Karpas-422 (cell line): ENCODE measurements around the gene VSTM4. TPM values are rescaled to one million over a fixed set of nuclear protein-coding genes. Genes with fewer than 3 reads are reported as not detected.

Experiments used
- DNase-seq: peaks from one replicate; pipeline ENCODE4 v3.0.0-alpha.2; 2015
- H2AFZ ChIP-seq: fragments of 200-600 bp; sonication (generic); 2 replicates; pipeline ENCODE4 v1.6.1; 2014; ENCODE audit warnings: antibody characterized with exemption, low read length, mixed read lengths
- H3K27ac ChIP-seq: fragments of 200-600 bp; sonication (generic); 2 replicates; pipeline ENCODE4 v1.5.1; 2014; ENCODE audit warnings: mild to moderate bottlenecking, low read length, moderate library complexity
- H3K27me3 ChIP-seq: fragments of 200-600 bp; sonication (generic); 2 replicates; pipeline ENCODE4 v1.6.1; 2014; ENCODE audit warnings: low read length, mixed read lengths
- H3K36me3 ChIP-seq: fragments of 200-600 bp; sonication (generic); 2 replicates; pipeline ENCODE4 v1.6.1; 2014; ENCODE audit warnings: low read length, mixed read lengths; ENCODE audit not compliant: insufficient read depth
- H3K4me1 ChIP-seq: fragments of 200-600 bp; sonication (generic); 2 replicates; pipeline ENCODE4 v1.6.1; 2014; ENCODE audit warnings: mild to moderate bottlenecking, low read length, mixed read lengths
- H3K4me2 ChIP-seq: fragments of 200-600 bp; sonication (generic); 2 replicates; pipeline ENCODE4 v1.6.1; 2014; ENCODE audit warnings: low read length, low read depth, mild to moderate bottlenecking; ENCODE audit not compliant: poor library complexity, severe bottlenecking
- H3K4me3 ChIP-seq: fragments of 200-600 bp; sonication (generic); 2 replicates; pipeline ENCODE4 v1.5.1; 2014; ENCODE audit warnings: mild to moderate bottlenecking, antibody characterized with exemption, low read length, mixed read lengths
- H3K79me2 ChIP-seq: fragments of 200-600 bp; sonication (generic); 2 replicates; pipeline ENCODE4 v1.6.1; 2014; ENCODE audit warnings: mild to moderate bottlenecking, low read length, mixed read lengths
- H3K9ac ChIP-seq: fragments of 200-600 bp; sonication (generic); 2 replicates; pipeline ENCODE4 v1.6.0; 2014; ENCODE audit warnings: low read length
- H3K9me2 ChIP-seq: fragments of 200-600 bp; sonication (generic), shearing (Covaris generic); replicated peaks from 2 replicates; pipeline ENCODE4 v1.6.0; 2014; ENCODE audit warnings: mild to moderate bottlenecking, low read length, moderate library complexity; ENCODE audit not compliant: insufficient read depth
- H3K9me3 ChIP-seq: fragments of 300-700, 200-600 bp; sonication (generic); 2 replicates; pipeline ENCODE4 v1.6.1; 2014; ENCODE audit warnings: low read length, mixed read lengths
- H4K20me1 ChIP-seq: fragments of 200-600 bp; sonication (generic); 2 replicates; pipeline ENCODE4 v1.6.1; 2014; ENCODE audit warnings: mild to moderate bottlenecking, antibody characterized with exemption, low read length, low read depth; ENCODE audit not compliant: insufficient read depth
- total RNA-seq: library from RNA; depleted of rRNA; stranded (reverse); fragments of >200 nt; shearing (Covaris generic); gene quantifications from 2 replicates; pipeline ENCODE4 v1.2.3, GENCODE V29; 2014; ENCODE audit warnings: low replicate concordance

The VSTM4 gene
- total RNA-seq, 1 experiment from 2014 or later: not detected

DNA sequence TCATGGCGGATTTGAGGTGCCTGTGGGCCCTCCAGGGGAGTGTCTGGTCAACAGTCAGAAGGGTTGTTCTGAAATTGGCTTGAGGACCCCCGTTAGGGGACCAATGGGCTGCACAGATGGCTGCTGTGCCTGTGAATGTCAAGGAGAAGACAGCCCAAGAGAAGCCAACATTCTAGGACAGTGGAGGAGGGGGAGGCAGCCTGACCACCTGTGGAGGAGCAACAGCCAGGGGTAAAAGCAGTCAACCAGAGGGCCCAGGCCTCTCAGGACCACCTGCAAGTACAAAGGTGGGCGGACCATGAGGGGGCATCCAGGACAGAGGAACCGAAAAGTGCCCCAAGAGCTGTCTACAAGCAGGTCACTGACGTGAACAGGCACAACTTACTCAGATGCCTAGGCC is 76.6 kb downstream of the VSTM4 start:
- Histone ChIP-seq H3K9me3 (no peaks in the 10 kb centered on the region), H2AFZ (no peak overlapping the region), H3K4me2 (no peak overlapping the region), H3K9ac (no peak overlapping the region), H3K9me2 (no peaks in the 10 kb centered on the region), H3K4me3 (no peak overlapping the region), H3K27me3 (no peaks in the 10 kb centered on the region), H4K20me1 (no peaks in the 10 kb centered on the region), H3K79me2 (no peaks in the 10 kb centered on the region), H3K4me1 (no peaks in the 10 kb centered on the region), H3K36me3 (no peaks in the 10 kb centered on the region), H3K27ac (no peak overlapping the region)
- DNase-seq: no peak

GRCh38 chr10:49037187-49037586 is 78.1 kb downstream of the VSTM4 start:
- Histone ChIP-seq H3K4me2 (no peak overlapping the region), H3K36me3 (no peaks in the 10 kb centered on the region)

GRCh38 chr10:49036638-49037037 is 78.7 kb downstream of the VSTM4 start:
- Histone ChIP-seq H3K27ac (no peak overlapping the region), H4K20me1 (no peaks in the 10 kb centered on the region), H3K9ac (no peak overlapping the region), H3K4me3 (no peak overlapping the region), H3K27me3 (no peaks in the 10 kb centered on the region), H3K4me2 (no peak overlapping the region), H3K9me2 (no peaks in the 10 kb centered on the region), H2AFZ (no peak overlapping the region), H3K79me2 (no peaks in the 10 kb centered on the region), H3K36me3 (no peaks in the 10 kb centered on the region), H3K4me1 (no peaks in the 10 kb centered on the region), H3K9me3 (no peaks in the 10 kb centered on the region)
- DNase-seq: no peak

More at GRCh38 chr10:49037187-49037586, 78.1 kb downstream of the VSTM4 start:
- Histone ChIP-seq H3K4me1 (no peaks in the 10 kb centered on the region), H2AFZ (no peak overlapping the region), H3K27me3 (no peaks in the 10 kb centered on the region), H3K79me2 (no peaks in the 10 kb centered on the region), H3K9me2 (no peaks in the 10 kb centered on the region), H3K9me3 (no peaks in the 10 kb centered on the region), H4K20me1 (no peaks in the 10 kb centered on the region), H3K9ac (no peak overlapping the region), H3K27ac (no peak overlapping the region), H3K4me3 (no peak overlapping the region)
- DNase-seq: no peak

DNA sequence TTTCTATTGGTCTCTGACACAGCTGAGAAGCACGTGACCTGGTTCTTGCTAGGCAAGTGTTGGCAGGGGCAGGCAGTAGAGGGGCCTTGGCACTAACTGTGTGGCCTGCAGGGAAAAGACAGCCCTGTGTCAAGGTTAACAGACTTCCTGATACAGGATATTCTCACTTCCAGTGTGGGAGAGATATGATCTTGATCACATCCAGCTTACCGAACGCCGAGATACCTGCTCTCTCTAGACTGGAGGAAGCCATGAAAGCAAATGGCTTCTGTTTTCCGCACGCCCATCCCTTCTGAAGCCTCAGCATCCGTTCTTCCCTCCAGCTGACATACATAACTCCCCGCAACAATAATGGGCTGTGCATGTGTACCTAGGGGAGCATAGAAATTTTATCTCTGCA is 79.4 kb downstream of the VSTM4 start:
- Histone ChIP-seq H2AFZ (no peak overlapping the region), H3K4me2 (no peak overlapping the region), H3K4me3 (no peak overlapping the region), H3K4me1 (no peaks in the 10 kb centered on the region), H3K27me3 (no peaks in the 10 kb centered on the region), H4K20me1 (no peaks in the 10 kb centered on the region), H3K9ac (no peak overlapping the region), H3K9me2 (no peaks in the 10 kb centered on the region), H3K9me3 (no peaks in the 10 kb centered on the region), H3K27ac (no peak overlapping the region), H3K79me2 (no peaks in the 10 kb centered on the region), H3K36me3 (no peaks in the 10 kb centered on the region)
- no peak for DNase-seq

- Histone ChIP-seq H3K27me3 (no peaks in the 10 kb centered on the region), H3K9me2 (no peaks in the 10 kb centered on the region), H3K4me2 (no peak overlapping the region), H3K27ac (no peak overlapping the region), H3K9ac (no peak overlapping the region), H3K4me1 (no peaks in the 10 kb centered on the region), H4K20me1 (no peaks in the 10 kb centered on the region), H3K36me3 (no peaks in the 10 kb centered on the region), H3K9me3 (no peaks in the 10 kb centered on the region), H3K79me2 (no peaks in the 10 kb centered on the region), H2AFZ (no peak overlapping the region), H3K4me3 (no peak overlapping the region)
- no peak for DNase-seq
These were observed 80.4 kb downstream of the VSTM4 start for GRCh38 chr10:49034925-49035324.

- Histone ChIP-seq H3K27ac (no peak overlapping the region), H3K79me2 (no peaks in the 10 kb centered on the region), H3K4me2 (no peak overlapping the region), H3K4me1 (no peaks in the 10 kb centered on the region), H4K20me1 (no peaks in the 10 kb centered on the region), H3K36me3 (no peaks in the 10 kb centered on the region), H3K9me2 (no peaks in the 10 kb centered on the region), H3K9me3 (no peaks in the 10 kb centered on the region), H2AFZ (no peak overlapping the region), H3K9ac (no peak overlapping the region), H3K27me3 (no peaks in the 10 kb centered on the region), H3K4me3 (no peak overlapping the region)
- no peak for DNase-seq
These were observed 81.4 kb downstream of the VSTM4 start for GRCh38 chr10:49033939-49034338.

DNA sequence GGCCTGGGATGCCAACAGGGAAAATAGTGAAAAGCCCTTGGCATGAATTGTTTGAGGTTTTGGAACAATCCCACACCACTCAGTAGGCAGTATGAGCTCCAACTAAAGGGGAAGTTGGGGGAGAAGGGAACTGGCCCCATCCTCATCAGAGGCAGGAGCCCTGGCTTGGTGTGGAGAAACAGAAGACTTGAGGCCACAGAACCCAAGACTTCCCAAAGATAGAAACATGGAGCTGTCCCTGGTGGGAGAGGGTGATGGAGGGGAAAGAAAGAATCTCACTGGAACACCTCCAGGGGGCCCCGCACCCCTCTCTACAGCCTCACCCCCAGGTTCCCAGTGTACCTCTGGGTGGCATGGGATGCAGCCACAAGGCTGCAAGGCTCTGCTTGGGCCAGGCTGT is 85.7 kb downstream of the VSTM4 start:
- no peak overlapping the region for H3K9ac ChIP-seq
- no peaks in the 10 kb centered on the region for H3K79me2 ChIP-seq
- H3K4me2 ChIP-seq: no peak overlapping the region
- H3K4me1 ChIP-seq: no peaks in the 10 kb centered on the region
- no peaks in the 10 kb centered on the region for H3K36me3 ChIP-seq
- H3K9me3 ChIP-seq: no peaks in the 10 kb centered on the region
- H3K9me2 ChIP-seq: no peaks in the 10 kb centered on the region
- no peak overlapping the region for H3K27ac ChIP-seq
- no peak overlapping the region for H3K4me3 ChIP-seq
- no peak for DNase-seq
- H2AFZ ChIP-seq: no peak overlapping the region
- no peaks in the 10 kb centered on the region for H4K20me1 ChIP-seq
- no peaks in the 10 kb centered on the region for H3K27me3 ChIP-seq

GRCh38 chr10:49028639-49029038 is 86.7 kb downstream of the VSTM4 start:
- H3K9ac ChIP-seq: no peak overlapping the region
- no peak for DNase-seq
- no peak overlapping the region for H2AFZ ChIP-seq
- H3K4me2 ChIP-seq: no peak overlapping the region
- H3K27me3 ChIP-seq: no peaks in the 10 kb centered on the region
- no peaks in the 10 kb centered on the region for H3K9me3 ChIP-seq
- H3K9me2 ChIP-seq: no peaks in the 10 kb centered on the region
- no peaks in the 10 kb centered on the region for H4K20me1 ChIP-seq
- H3K36me3 ChIP-seq: no peaks in the 10 kb centered on the region
- no peaks in the 10 kb centered on the region for H3K4me1 ChIP-seq
- H3K79me2 ChIP-seq: no peaks in the 10 kb centered on the region
- no peak overlapping the region for H3K27ac ChIP-seq
- H3K4me3 ChIP-seq: no peak overlapping the region
